Mesenteric fat pad (tissue), 1 donor: Measurements from ENCODE around the gene TMEM132D. TPM values are rescaled to one million over a fixed set of nuclear protein-coding genes. Genes with fewer than 3 reads are reported as not detected.

Source experiments
- DNase-seq: peaks from one replicate; pipeline ENCODE4 v3.0.0-alpha.2; 2020; ENCODE audit warnings: low spot score
- total RNA-seq: library from RNA; stranded (reverse); fragmentation: NEBNext Ultra II Directional; extraction: Animal tissue kit (Norgen Biotek cat#: 25700); gene quantifications from one replicate; pipeline ENCODE4 v1.2.1, GENCODE V29; 2021
- donor health status: DM: yes; HTN: yes; CAD: no.

TMEM132D gene
- total RNA-seq, 1 donor from 2014 or later: not detected

GRCh38 chr12:129750421-129750820, 153.4 kb downstream of the TMEM132D start:
- DNase-seq: no peak

- no peak for DNase-seq
These were observed 157.5 kb downstream of the TMEM132D start for GRCh38 chr12:129746318-129746717.

- no peak for DNase-seq
These were observed 174.7 kb downstream of the TMEM132D start for GRCh38 chr12:129729170-129729569.

- DNase-seq: no peak
These were observed 176.7 kb downstream of the TMEM132D start for GRCh38 chr12:129727100-129727499.

- DNase-seq: no peak
These were observed 180.6 kb downstream of the TMEM132D start for GRCh38 chr12:129723260-129723659.

- no peak for DNase-seq
These were observed 183.2 kb downstream of the TMEM132D start for GRCh38 chr12:129720618-129721017.

- DNase-seq: no peak
These were observed 184.4 kb downstream of the TMEM132D start for GRCh38 chr12:129719416-129719815.

GRCh38 chr12:129717438-129717837, 186.4 kb downstream of the TMEM132D start:
- DNase-seq: no peak

GRCh38 chr12:129716825-129717224, 187.0 kb downstream of the TMEM132D start:
- DNase-seq: no peak

GRCh38 chr12:129706716-129707115, 197.1 kb downstream of the TMEM132D start:
- no peak for DNase-seq

- DNase-seq: no peak
These were observed 199.5 kb downstream of the TMEM132D start for GRCh38 chr12:129704232-129704830.

- DNase-seq: no peak
These were observed 202.2 kb downstream of the TMEM132D start for GRCh38 chr12:129701631-129702101.

GRCh38 chr12:129700036-129700435, 203.8 kb downstream of the TMEM132D start:
- DNase-seq: no peak

- no peak for DNase-seq
These were observed 206.9 kb downstream of the TMEM132D start for GRCh38 chr12:129696926-129697325.

GRCh38 chr12:129696405-129696804, 207.4 kb downstream of the TMEM132D start:
- DNase-seq: no peak

- DNase-seq: no peak
These were observed 210.1 kb downstream of the TMEM132D start for GRCh38 chr12:129693731-129694130.

GRCh38 chr12:129687731-129688130, 216.1 kb downstream of the TMEM132D start:
- no peak for DNase-seq

- no peak for DNase-seq
These were observed 222.0 kb downstream of the TMEM132D start for GRCh38 chr12:129681830-129682229.

- no peak for DNase-seq
These were observed 222.7 kb downstream of the TMEM132D start for GRCh38 chr12:129681151-129681550.

- no peak for DNase-seq
These were observed 227.4 kb downstream of the TMEM132D start for GRCh38 chr12:129676411-129676810.

- no peak for DNase-seq
These were observed 227.9 kb downstream of the TMEM132D start for GRCh38 chr12:129675947-129676346.

- no peak for DNase-seq
These were observed 228.3 kb downstream of the TMEM132D start for GRCh38 chr12:129675496-129675895.

GRCh38 chr12:129673806-129674205, 230.0 kb downstream of the TMEM132D start:
- DNase-seq: no peak

GRCh38 chr12:129672110-129672509, 231.7 kb downstream of the TMEM132D start:
- DNase-seq: no peak
